H1 (cell line): ENCODE results near the gene SEMA3G. TPM values are rescaled to one million over a fixed set of nuclear protein-coding genes. Genes with fewer than 3 reads are reported as not detected.

ENCODE experiments used
- CTCF ChIA-PET: fragments of 300-600 bp; sonication (Branson Sonifier 250); formaldehyde crosslinking; loops from one replicate; lab custom pipeline; 2021; ENCODE audit not compliant: partially characterized antibody; lab: Charles Lee
- POLR2A ChIA-PET: fragments of 300-600 bp; sonication (Branson Sonifier 250); formaldehyde crosslinking; loops from one replicate; lab custom pipeline; 2021; ENCODE audit warnings: inconsistent platforms; ENCODE audit not compliant: partially characterized antibody; lab: Charles Lee
- DNase-seq, 2 experiments: peaks; one replicate each; pipeline versions ENCODE4 v3.0.0 to v3.0.0-alpha.2; 2010 to 2022; ENCODE audit warnings: low spot score in 2 of 2, low read depth in 1 of 2, mixed read lengths in 1 of 2
- FAIRE-seq: peaks from 2 replicates; lab custom pipeline; 2011; peaks lifted over from hg19 to GRCh38; lab: Jason Lieb, UNC
- H2AFZ ChIP-seq: 2 replicates; pipeline ENCODE4 v1.8.1; 2012; ENCODE audit warnings: low read length, inconsistent platforms
- H2AK5ac ChIP-seq: 2 replicates; pipeline ENCODE4 v1.6.1; 2013; ENCODE audit warnings: low read depth, low read length
- H2BK120ac ChIP-seq: replicated peaks from 2 replicates; pipeline ENCODE3; 2013; ENCODE audit warnings: low read depth, low read length, inconsistent platforms
- H2BK12ac ChIP-seq: 2 replicates; pipeline ENCODE4 v1.6.1; 2013; ENCODE audit warnings: low read depth, low read length
- H2BK15ac ChIP-seq: 2 replicates; pipeline ENCODE4 v1.6.1; 2013; ENCODE audit warnings: low read length
- H2BK20ac ChIP-seq: 2 replicates; pipeline ENCODE4 v1.6.1; 2013; ENCODE audit warnings: low read length
- H2BK5ac ChIP-seq: 2 replicates; pipeline ENCODE4 v1.6.1; 2013; ENCODE audit warnings: low read depth, low read length
- H3K14ac ChIP-seq: 2 replicates; pipeline ENCODE4 v1.6.1; 2013; ENCODE audit warnings: inconsistent platforms; ENCODE audit not compliant: insufficient read length
- H3K18ac ChIP-seq: 2 replicates; pipeline ENCODE4 v1.6.1; 2013; ENCODE audit warnings: low read length; ENCODE audit errors: extremely low read depth
- H3K23ac ChIP-seq: 2 replicates; pipeline ENCODE4 v1.6.1; 2013; ENCODE audit warnings: inconsistent platforms; ENCODE audit not compliant: insufficient read length
- H3K23me2 ChIP-seq: 2 replicates; pipeline ENCODE4 v1.6.1; 2013; ENCODE audit warnings: low read depth, low read length
- H3K27ac ChIP-seq: 2 replicates; pipeline ENCODE4 v1.6.1; 2011; ENCODE audit warnings: low read depth, low read length, inconsistent platforms
- H3K27me3 ChIP-seq, 4 experiments: replicated peaks in 1 of 4; 1 replicate in 1 of 4; 2 replicates in 3 of 4; pipeline versions ENCODE4 v1.6.1 to v1.8.1; 2011 to 2013; ENCODE audit warnings: low read length in 3 of 4, mild to moderate bottlenecking in 3 of 4, inconsistent platforms in 2 of 4, mixed read lengths in 2 of 4, moderate library complexity in 1 of 4; ENCODE audit not compliant: control insufficient read depth in 3 of 4, insufficient read depth in 3 of 4; ENCODE audit errors: extremely low read depth in 1 of 4
- H3K36me3 ChIP-seq, 4 experiments: 2 replicates each; pipeline versions ENCODE4 v1.6.1 to v1.8.1; 2011 to 2013; ENCODE audit warnings: mild to moderate bottlenecking in 4 of 4, low read length in 3 of 4, moderate library complexity in 2 of 4, control low read depth in 1 of 4, inconsistent platforms in 1 of 4; ENCODE audit not compliant: insufficient read depth in 4 of 4, control insufficient read depth in 2 of 4
- H3K4ac ChIP-seq: replicated peaks from 2 replicates; pipeline ENCODE3; 2013; ENCODE audit warnings: low read length, low read depth, mixed read lengths, inconsistent platforms; ENCODE audit not compliant: insufficient read length
- H3K4me1 ChIP-seq, 4 experiments: replicated peaks in 1 of 4; 1 replicate in 1 of 4; 2 replicates in 3 of 4; pipeline versions ENCODE4 v1.6.1 to v1.8.1; 2011 to 2013; ENCODE audit warnings: low read length in 3 of 4, inconsistent platforms in 2 of 4, mixed read lengths in 1 of 4; ENCODE audit not compliant: insufficient read depth in 4 of 4, control insufficient read depth in 3 of 4
- H3K4me2 ChIP-seq, 2 experiments: 2 replicates each; pipeline versions ENCODE4 v1.6.1 to v1.8.1; 2011 to 2013; ENCODE audit warnings: low read depth in 2 of 2, low read length in 2 of 2, control low read depth in 1 of 2, inconsistent platforms in 1 of 2, mild to moderate bottlenecking in 1 of 2; ENCODE audit not compliant: insufficient read depth in 1 of 2
- H3K4me3 ChIP-seq, 4 experiments: fragments of 200-600, 300-600 bp in 1 of 4; sonication (generic), shearing (Covaris generic), sonication (Bioruptor Twin) in 1 of 4; 2 replicates each; pipeline versions ENCODE4 v1.5.1 to v1.8.1; 2011 to 2016; ENCODE audit warnings: low read length in 4 of 4, low read depth in 3 of 4, control low read depth in 2 of 4, inconsistent platforms in 2 of 4, mild to moderate bottlenecking in 2 of 4, mixed read lengths in 1 of 4, moderate library complexity in 1 of 4; ENCODE audit not compliant: insufficient read depth in 2 of 4; ENCODE audit errors: extremely low read depth in 1 of 4
- H3K56ac ChIP-seq: replicated peaks from 2 replicates; pipeline ENCODE3; 2013; ENCODE audit warnings: low read depth, mild to moderate bottlenecking, mixed read lengths, low read length, inconsistent platforms; ENCODE audit not compliant: insufficient read length
- H3K79me1 ChIP-seq: 2 replicates; pipeline ENCODE4 v1.6.1; 2013; ENCODE audit warnings: low read depth, low read length, control low read depth
- H3K79me2 ChIP-seq, 2 experiments: 2 replicates each; pipeline versions ENCODE4 v1.6.1 to v1.8.1; 2012 to 2013; ENCODE audit warnings: low read length in 2 of 2, mild to moderate bottlenecking in 2 of 2, inconsistent platforms in 1 of 2; ENCODE audit not compliant: insufficient read depth in 2 of 2, control insufficient read depth in 1 of 2
- H3K9ac ChIP-seq, 4 experiments: replicated peaks in 1 of 4; 1 replicate in 1 of 4; 2 replicates in 3 of 4; pipeline versions ENCODE4 v1.6.1 to v1.8.1; 2011 to 2013; ENCODE audit warnings: low read depth in 3 of 4, low read length in 3 of 4, control low read depth in 2 of 4, mild to moderate bottlenecking in 2 of 4, moderate library complexity in 2 of 4, inconsistent platforms in 1 of 4; ENCODE audit errors: extremely low read depth in 1 of 4
- H3K9me3 ChIP-seq, 2 experiments: 2 replicates each; pipeline versions ENCODE4 v1.6.1 to v1.8.1; 2012 to 2013; ENCODE audit warnings: mild to moderate bottlenecking in 2 of 2, moderate library complexity in 2 of 2, control low read depth in 1 of 2, inconsistent platforms in 1 of 2, low read depth in 1 of 2, low read length in 1 of 2, mixed read lengths in 1 of 2; ENCODE audit not compliant: insufficient read depth in 2 of 2
- H4K20me1 ChIP-seq, 2 experiments: replicated peaks in 1 of 2; 2 replicates each; pipeline versions ENCODE3 to v1.8.1; 2011 to 2013; ENCODE audit warnings: inconsistent platforms in 2 of 2, low read length in 2 of 2, mild to moderate bottlenecking in 1 of 2; ENCODE audit not compliant: insufficient read depth in 2 of 2, control insufficient read depth in 1 of 2
- H4K5ac ChIP-seq: 2 replicates; pipeline ENCODE4 v1.6.1; 2013; ENCODE audit warnings: low read length, low read depth, mixed read lengths, inconsistent platforms; ENCODE audit not compliant: insufficient read length
- H4K8ac ChIP-seq: 2 replicates; pipeline ENCODE4 v1.8.0; 2013; ENCODE audit warnings: mild to moderate bottlenecking, moderate library complexity, low read length, inconsistent platforms; ENCODE audit not compliant: insufficient read depth; ENCODE audit errors: extremely low read depth
- H4K91ac ChIP-seq: replicated peaks from 2 replicates; pipeline ENCODE3; 2013; ENCODE audit warnings: low read length, mixed read lengths, inconsistent platforms; ENCODE audit not compliant: insufficient read length
- BACH1 ChIP-seq: IDR thresholded peaks from 2 replicates; pipeline ENCODE4 v1.6.1; 2012; ENCODE audit warnings: low read length, improper control_type of control experiment
- HDAC2 ChIP-seq, 2 experiments: fragments of 300-600 bp in 1 of 2; sonication (generic) in 1 of 2; IDR thresholded peaks; 2 replicates each; pipeline ENCODE4 v1.6.1; 2011 to 2012; ENCODE audit warnings: low read depth in 2 of 2, low read length in 2 of 2, mild to moderate bottlenecking in 2 of 2, moderate library complexity in 2 of 2, borderline replicate concordance in 1 of 2, inconsistent platforms in 1 of 2
- KDM1A ChIP-seq: fragments of 200-600, 300-600 bp; sonication (generic); IDR thresholded peaks from 2 replicates; pipeline ENCODE4 v1.7.1; 2016; ENCODE audit warnings: mild to moderate bottlenecking, low read length, borderline replicate concordance
- TAF1 ChIP-seq: IDR thresholded peaks from 2 replicates; pipeline ENCODE4 v1.6.1; 2011; ENCODE audit warnings: mild to moderate bottlenecking, low read depth, low read length
- YY1 ChIP-seq: IDR thresholded peaks from 2 replicates; pipeline ENCODE4 v1.6.1; 2011; ENCODE audit warnings: low read depth, mild to moderate bottlenecking, low read length
- WGBS, 2 experiments: shearing (Covaris generic) in 1 of 2; methylation state at CpG; one replicate each; pipeline versions ENCODE4 v1.1.6 to v1.1.7; 2013 to 2015; ENCODE audit warnings: low lambda C conversion rate in 2 of 2, mixed read lengths in 2 of 2, inconsistent platforms in 1 of 2, low coverage in 1 of 2, missing lambda C conversion rate in 1 of 2; ENCODE audit not compliant: insufficient replicate concordance in 2 of 2, insufficient coverage in 1 of 2, insufficient read length in 1 of 2; ENCODE audit errors: extremely low coverage in 1 of 2, missing lambda C conversion rate in 1 of 2; 5-methylcytosine and 5-hydroxymethylcytosine counted together
- polyA plus RNA-seq, 7 experiments: library from polyadenylated mRNA; depleted of rRNA in 3 of 7; stranded (reverse) in 5 of 7; unstranded in 2 of 7; fragments of >200 nt in 5 of 7; fragments of 200-250 nt in 2 of 7; gene quantifications; 1 replicate in 5 of 7; 2 replicates in 1 of 7; 4 replicates in 1 of 7; pipeline versions ENCODE4 v1.2.1 to v1.2.3, GENCODE V29; 2011 to 2013; ENCODE audit warnings: missing spikeins in 2 of 7, mixed read lengths in 2 of 7
- total RNA-seq: library from RNA; stranded (reverse); fragmentation: NEBNext Ultra II Directional; extraction: Animal tissue kit (Norgen Biotek cat#: 25700); gene quantifications from 2 replicates; pipeline ENCODE4 v1.2.1, GENCODE V29; 2021

Gene SEMA3G
- total and polyA plus RNA-seq, 2 of the 8 experiments (the other 6 are each of a cell fraction or from before 2014, with no cell fraction given), result 0.95 to 1.5 TPM

DNA sequence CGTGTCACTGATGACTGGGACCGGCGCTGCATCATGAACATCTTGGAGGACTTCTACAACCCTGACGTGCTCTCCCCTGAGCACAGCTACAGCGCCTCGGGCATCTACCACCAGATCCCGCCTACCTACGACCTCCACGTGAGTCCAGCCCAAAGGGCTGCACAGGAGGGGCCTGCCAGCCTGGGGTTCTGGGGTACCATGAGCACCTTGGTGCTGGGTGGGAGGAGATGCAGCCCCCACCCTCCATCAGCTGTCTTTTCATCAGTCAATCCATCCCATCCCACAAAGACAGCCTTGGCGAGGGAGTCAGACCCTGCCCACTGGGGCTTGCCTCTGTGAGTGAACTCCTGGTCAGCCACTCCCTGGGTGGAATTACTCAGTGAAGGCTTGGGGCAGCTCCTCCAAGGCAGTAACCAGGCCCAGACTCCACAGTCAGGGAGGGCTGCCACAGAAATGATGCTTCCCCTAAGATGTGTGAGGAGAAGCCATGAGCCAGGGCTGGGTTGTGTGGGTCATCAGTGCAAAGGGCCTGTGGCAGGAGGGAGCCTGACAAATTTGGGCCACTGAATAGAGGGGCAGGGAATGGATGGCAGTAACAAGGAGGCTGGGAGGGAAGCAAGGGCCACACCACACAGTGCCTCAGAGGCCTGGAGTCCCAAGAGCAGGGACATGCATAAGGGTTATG is 47.9 kb downstream of the SEMA3G start:
- H3K9me3 ChIP-seq, result no peaks in the 10 kb centered on the region
- POLR2A ChIA-PET, result interaction anchor here (4.3 kb wide), 1 partner anchor 9 kb away, joined by 26 read pairs; no protein-coding TSS in a partner anchor
- no peak for DNase-seq
- no peak overlapping the region for H2BK12ac ChIP-seq
- no peak overlapping the region for H3K56ac ChIP-seq
- no peaks in the 10 kb centered on the region; the same call in 1 of the 2 replicates for H3K79me1 ChIP-seq
- H2AK5ac ChIP-seq, result no peak overlapping the region
- peaks cover 3 to 9% (median 5%) of the 10 kb centered on the region in 4 experiments; a peak in 6 of 8 replicates for H3K36me3 ChIP-seq
- no peak overlapping the region for H3K27ac ChIP-seq
- H3K14ac ChIP-seq, result no peak overlapping the region
- TF ChIP-seq KDM1A, result 0 out of 2 replicates have a peak, but pooled peaks have one; percentile 15
- no peak for TF ChIP-seq TAF1
- TF ChIP-seq HDAC2 (IDR thresholded peaks at IDR 0.05; ENCODE audit: borderline replicate concordance in 1 of 2, low read depth in 2 of 2, low read length in 2 of 2), result no peak
- no peak for TF ChIP-seq BACH1
- TF ChIP-seq YY1, result no peak
- TF ChIP-seq, all 59 proteins: peak for 1
- Histone ChIP-seq H2BK20ac (no peak overlapping the region), H4K91ac (no peak overlapping the region), H4K8ac (peak overlapping the region; percentile 40; the same call in 1 of the 2 replicates), H3K4me1 (no peaks in the 10 kb centered on the region), H3K18ac (no peak overlapping the region), H4K5ac (no peak overlapping the region), H3K27me3 (no peaks in the 10 kb centered on the region), H3K23me2 (no peaks in the 10 kb centered on the region), H3K4me2 (no peak overlapping the region), H2BK5ac (no peak overlapping the region; the same call in 1 of the 2 replicates), H3K23ac (no peak overlapping the region), H2AFZ (no peak overlapping the region), H3K4me3 (no peak overlapping the region), H2BK15ac (no peak overlapping the region), H3K9ac (no peak overlapping the region), H3K4ac (no peak overlapping the region), H2BK120ac (no peak overlapping the region), H3K79me2 (no peaks in the 10 kb centered on the region), H4K20me1 (peaks cover 2 to 9% of the 10 kb centered on the region in 2 experiments)
- no peak for FAIRE-seq
- 83% methylated on average over 9 of the region's 10 CpGs; no CpG with 5 or more reads in 1 of the 2 experiments for WGBS, 2 experiments
- CTCF ChIA-PET, result interaction anchor here (0.8 kb wide), 1 partner anchor 12 kb away, joined by 3 read pairs; no protein-coding TSS in a partner anchor
